ENCODE measurements around the gene KCNMA1. TPM values are rescaled to one million over a fixed set of nuclear protein-coding genes. Genes with fewer than 3 reads are reported as not detected.

The KCNMA1 gene
- total RNA-seq, 4 donors from 2014 or later = 68.4 to 170 (median 119) TPM

DNA sequence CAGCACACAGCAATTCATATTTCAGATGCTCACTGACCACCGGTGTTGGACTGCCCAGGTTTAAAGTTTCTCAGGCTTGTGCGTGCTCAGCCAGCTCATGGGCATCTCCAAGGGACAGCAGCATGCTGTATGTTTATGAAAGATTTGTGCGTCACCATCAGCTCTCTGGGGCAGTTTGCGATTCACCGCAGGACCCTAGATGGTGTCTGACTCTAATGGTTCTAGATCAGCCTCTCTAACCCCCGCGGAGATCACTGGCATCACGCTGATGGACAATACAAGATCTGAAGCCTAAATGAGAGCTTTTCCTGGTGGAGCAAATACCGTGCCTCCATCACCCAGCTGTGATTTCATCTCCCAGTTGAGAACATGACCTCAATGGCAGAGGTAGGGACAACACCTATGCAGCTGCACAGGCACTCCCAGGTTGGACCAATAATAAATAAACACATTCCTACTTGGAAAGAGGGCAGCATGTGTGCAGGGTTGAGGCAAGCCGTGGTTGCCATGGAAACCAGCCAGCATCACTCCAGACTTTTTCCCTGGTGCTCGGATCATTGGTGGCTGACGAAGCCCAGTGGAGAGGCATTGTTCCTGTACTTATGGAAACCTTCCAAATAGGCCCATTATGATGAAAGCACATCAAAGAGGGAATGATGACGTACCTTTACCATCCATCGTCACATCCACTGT is 253.6 kb downstream of the KCNMA1 start:
- intact Hi-C loops (cut with DNase I; ENCODE audit: low total_unique reads) (no loop called here), in situ Hi-C loops (cut with MboI; ENCODE audit: low pct_ligation_motif_present in 1 of 4, low pct_unique_long_range_greater_than_20kb in 1 of 4, low sequenced_read_pairs in 3 of 4) (loop anchor here in 1 of 4 donors (25.0 kb wide), 1 partner anchor 197 kb away; no protein-coding TSS in a partner anchor)
- 84% methylated on average over 5 to 14 of the region's 14 CpGs for WGBS, 2 donors (ENCODE audit: low coverage in 1 of 2)
- no peaks in the 10 kb centered on the region for H3K36me3 ChIP-seq
- DNase-seq = no peak
- no peak overlapping the region for H3K27ac ChIP-seq
- H3K4me3 ChIP-seq = no peak overlapping the region
- H3K27me3 ChIP-seq = peaks cover 4% of the 10 kb centered on the region
- H3K4me1 ChIP-seq = peaks cover 0 to 11% (median 0%) of the 10 kb centered on the region in 4 donors
- H3K9me3 ChIP-seq = no peaks in the 10 kb centered on the region
- no peak for TF ChIP-seq EP300 (IDR thresholded peaks at IDR 0.05; ENCODE audit: low read depth)
- TF ChIP-seq POLR2A (IDR thresholded peaks at IDR 0.05) = no peak
- TF ChIP-seq, protein P1, sequence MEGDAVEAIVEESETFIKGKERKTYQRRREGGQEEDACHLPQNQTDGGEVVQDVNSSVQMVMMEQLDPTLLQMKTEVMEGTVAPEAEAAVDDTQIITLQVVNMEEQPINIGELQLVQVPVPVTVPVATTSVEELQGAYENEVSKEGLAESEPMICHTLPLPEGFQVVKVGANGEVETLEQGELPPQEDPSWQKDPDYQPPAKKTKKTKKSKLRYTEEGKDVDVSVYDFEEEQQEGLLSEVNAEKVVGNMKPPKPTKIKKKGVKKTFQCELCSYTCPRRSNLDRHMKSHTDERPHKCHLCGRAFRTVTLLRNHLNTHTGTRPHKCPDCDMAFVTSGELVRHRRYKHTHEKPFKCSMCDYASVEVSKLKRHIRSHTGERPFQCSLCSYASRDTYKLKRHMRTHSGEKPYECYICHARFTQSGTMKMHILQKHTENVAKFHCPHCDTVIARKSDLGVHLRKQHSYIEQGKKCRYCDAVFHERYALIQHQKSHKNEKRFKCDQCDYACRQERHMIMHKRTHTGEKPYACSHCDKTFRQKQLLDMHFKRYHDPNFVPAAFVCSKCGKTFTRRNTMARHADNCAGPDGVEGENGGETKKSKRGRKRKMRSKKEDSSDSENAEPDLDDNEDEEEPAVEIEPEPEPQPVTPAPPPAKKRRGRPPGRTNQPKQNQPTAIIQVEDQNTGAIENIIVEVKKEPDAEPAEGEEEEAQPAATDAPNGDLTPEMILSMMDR (IDR thresholded peaks at IDR 0.05) = no peak
- no peak for TF ChIP-seq POLR2AphosphoS5 (IDR thresholded peaks at IDR 0.05)

DNA sequence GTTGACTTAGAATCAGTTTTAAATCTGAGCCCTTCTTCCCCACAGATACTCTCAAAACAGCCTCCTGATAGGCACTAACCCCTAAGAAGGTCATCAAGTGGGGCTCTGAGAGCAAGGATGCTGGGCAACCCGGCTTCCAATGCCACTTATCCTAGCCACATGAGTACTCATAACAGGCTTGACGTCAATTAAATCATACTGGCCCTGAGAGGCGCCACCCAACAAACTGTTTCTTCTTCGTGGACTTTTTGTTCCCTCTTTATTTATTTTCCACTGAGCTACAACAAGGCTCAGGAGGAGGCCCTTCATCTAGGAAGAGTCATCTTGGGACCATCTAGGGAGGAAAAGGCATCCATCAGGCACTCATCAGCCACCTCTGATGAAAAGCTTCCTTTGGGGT is 255.9 kb downstream of the KCNMA1 start:
- no peaks in the 10 kb centered on the region for H3K9me3 ChIP-seq
- 62 to 69% methylated on average over 4 of the region's 4 CpGs for WGBS, 2 donors (ENCODE audit: low coverage in 1 of 2)
- no peak for TF ChIP-seq POLR2A (IDR thresholded peaks at IDR 0.05)
- no peak overlapping the region for H3K4me3 ChIP-seq
- intact Hi-C loops (cut with DNase I; ENCODE audit: low total_unique reads) (no loop called here), in situ Hi-C loops (cut with MboI; ENCODE audit: low pct_ligation_motif_present in 1 of 4, low pct_unique_long_range_greater_than_20kb in 1 of 4, low sequenced_read_pairs in 3 of 4) (loop anchor here in 1 of 4 donors (25.0 kb wide), 1 partner anchor 194 kb away; no protein-coding TSS in a partner anchor)
- no peaks in the 10 kb centered on the region for H3K36me3 ChIP-seq
- H3K27me3 ChIP-seq = no peaks in the 10 kb centered on the region
- no peak overlapping the region for H3K27ac ChIP-seq
- no peak for DNase-seq
- peaks cover 0 to 6% (median 0%) of the 10 kb centered on the region in 4 donors for H3K4me1 ChIP-seq

DNA sequence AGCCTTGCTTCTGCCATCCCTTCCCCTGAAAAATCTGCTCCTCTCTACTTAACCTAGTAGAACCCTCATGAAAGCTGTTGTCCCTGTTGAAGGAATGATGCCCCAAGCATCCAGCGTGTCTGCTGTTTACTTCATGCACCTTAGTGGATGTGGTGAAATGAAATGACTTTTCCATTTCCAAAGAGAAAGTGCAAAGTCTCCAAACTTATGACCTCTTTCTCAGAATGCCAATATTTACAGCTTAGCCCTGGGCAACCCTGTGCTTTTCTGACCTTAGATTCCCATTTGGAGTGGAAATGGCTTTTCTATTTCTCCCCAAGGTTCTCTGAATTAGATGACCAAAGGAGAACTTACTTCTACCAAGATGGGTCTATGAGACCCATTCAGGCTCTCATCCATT is 256.9 kb downstream of the KCNMA1 start:
- Histone ChIP-seq H3K27me3 (no peaks in the 10 kb centered on the region), H3K9me3 (no peaks in the 10 kb centered on the region), H3K4me1 (no peaks in the 10 kb centered on the region), H3K4me3 (no peak overlapping the region), H3K36me3 (no peaks in the 10 kb centered on the region), H3K27ac (no peak overlapping the region)
- WGBS, 2 donors (ENCODE audit: low coverage in 1 of 2) = 82 to 88% methylated on average over 1 of the region's 1 CpG
- in situ Hi-C loops (cut with MboI; ENCODE audit: low pct_ligation_motif_present in 1 of 4, low pct_unique_long_range_greater_than_20kb in 1 of 4, low sequenced_read_pairs in 3 of 4) = loop anchor here in 1 of 4 donors (25.0 kb wide), 1 partner anchor 193 kb away; no protein-coding TSS in a partner anchor
- TF ChIP-seq POLR2A (IDR thresholded peaks at IDR 0.05) = no peak
- TF ChIP-seq EP300 (IDR thresholded peaks at IDR 0.05; ENCODE audit: low read depth) = no peak
- TF ChIP-seq, protein P1 (IDR thresholded peaks at IDR 0.05) = no peak
- TF ChIP-seq POLR2AphosphoS5 (IDR thresholded peaks at IDR 0.05) = no peak
- intact Hi-C loops (cut with DNase I; ENCODE audit: low total_unique reads) = no loop called here
- DNase-seq = no peak

DNA sequence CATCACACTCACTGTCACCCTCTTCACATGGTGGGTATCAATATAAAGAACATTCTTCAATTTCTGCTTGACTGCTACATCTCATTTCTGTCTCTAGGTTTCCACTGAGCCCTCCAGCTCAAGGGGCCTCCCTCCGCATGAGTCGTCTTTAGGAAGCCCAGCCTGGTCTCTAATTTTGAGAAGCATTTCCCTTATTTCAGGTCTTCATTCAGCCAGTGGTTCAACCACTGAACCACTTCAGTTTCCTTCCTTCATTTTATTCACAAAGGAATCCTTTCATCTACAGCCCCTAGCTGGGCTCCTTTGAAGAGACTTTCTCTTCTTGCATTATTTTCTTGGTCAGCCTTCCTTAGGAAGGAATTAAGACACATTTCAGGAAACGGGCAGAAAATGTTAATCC is 257.4 kb downstream of the KCNMA1 start:
- 66 to 69% methylated on average over 3 of the region's 3 CpGs for WGBS, 2 donors (ENCODE audit: low coverage in 1 of 2)
- Histone ChIP-seq H3K4me1 (no peaks in the 10 kb centered on the region), H3K36me3 (no peaks in the 10 kb centered on the region), H3K27me3 (no peaks in the 10 kb centered on the region), H3K9me3 (no peaks in the 10 kb centered on the region), H3K27ac (no peak overlapping the region), H3K4me3 (no peak overlapping the region)
- TF ChIP-seq, protein P1 (IDR thresholded peaks at IDR 0.05) = no peak
- TF ChIP-seq POLR2AphosphoS5 (IDR thresholded peaks at IDR 0.05) = no peak
- no peak for TF ChIP-seq EP300 (IDR thresholded peaks at IDR 0.05; ENCODE audit: low read depth)
- TF ChIP-seq POLR2A (IDR thresholded peaks at IDR 0.05) = no peak
- DNase-seq = no peak
- intact Hi-C loops (cut with DNase I; ENCODE audit: low total_unique reads) = no loop called here
- in situ Hi-C loops (cut with MboI; ENCODE audit: low pct_ligation_motif_present in 1 of 4, low pct_unique_long_range_greater_than_20kb in 1 of 4, low sequenced_read_pairs in 3 of 4) = loop anchor here in 1 of 4 donors (25.0 kb wide), 1 partner anchor 193 kb away; no protein-coding TSS in a partner anchor
